SK-N-DZ (cell line): ENCODE measurements around the gene ITIH2.
A peak's percentile ranks its signal among the peaks of the same experiment; 100 is the strongest.
"Not testable (repeated sequence)": the region's sequence is repeated elsewhere in the genome, so short reads cannot be mapped to it uniquely, and the experiment has no call there.

Experiments
- DNase-seq: peaks from one replicate; pipeline ENCODE4 v3.0.0-alpha.2; 2015; ENCODE audit warnings: low spot score

The ITIH2 gene

GRCh38 chr10:7744307-7744706 lies 41.2 kb downstream of the ITIH2 start:
- DNase-seq = no peak

DNA sequence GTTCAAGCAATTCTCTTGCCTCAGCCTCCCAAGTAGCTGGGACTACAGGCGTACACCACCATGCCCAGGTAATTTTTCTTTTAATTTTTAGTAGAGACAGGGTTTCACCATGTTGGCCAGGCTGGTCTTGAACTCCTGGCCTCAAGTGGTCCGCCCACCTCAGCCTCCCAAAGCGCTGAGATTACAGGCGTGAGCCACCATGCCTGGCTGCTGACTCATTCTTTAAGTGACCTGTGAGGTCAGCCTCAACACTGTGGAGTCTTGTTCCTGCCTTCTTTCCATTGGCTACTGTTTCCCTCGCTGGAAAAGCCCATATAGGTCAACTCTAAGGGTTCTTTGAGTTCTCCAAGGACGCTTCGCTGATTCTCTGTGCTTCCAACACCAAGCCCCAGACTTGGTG lies 45.5 kb downstream of the ITIH2 start:
- DNase-seq = not testable (repeated sequence)

DNA sequence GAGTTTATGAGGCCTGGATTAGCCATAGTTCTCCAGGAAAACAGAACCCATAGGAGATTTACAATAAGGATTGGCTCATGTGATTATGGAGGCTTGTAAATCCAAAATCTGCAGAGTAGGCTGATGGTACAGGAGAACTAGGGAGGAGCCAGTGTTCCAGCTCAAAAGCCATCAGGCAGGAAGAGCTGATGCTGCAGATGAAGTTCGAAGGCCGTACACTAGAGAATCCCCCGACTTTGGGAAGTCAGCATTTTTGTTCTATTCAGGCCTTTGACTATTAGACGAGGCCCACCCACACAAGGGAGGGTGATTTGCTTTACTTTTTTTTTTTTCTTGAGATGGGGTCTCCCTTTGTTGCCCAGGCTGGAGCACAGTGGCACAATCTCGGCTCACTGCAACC lies 47.1 kb downstream of the ITIH2 start:
- DNase-seq = no peak

GRCh38 chr10:7752251-7752650 lies 49.1 kb downstream of the ITIH2 start:
- no peak for DNase-seq

GRCh38 chr10:7755103-7755502 lies 52.0 kb downstream of the ITIH2 start:
- DNase-seq = no peak

DNA sequence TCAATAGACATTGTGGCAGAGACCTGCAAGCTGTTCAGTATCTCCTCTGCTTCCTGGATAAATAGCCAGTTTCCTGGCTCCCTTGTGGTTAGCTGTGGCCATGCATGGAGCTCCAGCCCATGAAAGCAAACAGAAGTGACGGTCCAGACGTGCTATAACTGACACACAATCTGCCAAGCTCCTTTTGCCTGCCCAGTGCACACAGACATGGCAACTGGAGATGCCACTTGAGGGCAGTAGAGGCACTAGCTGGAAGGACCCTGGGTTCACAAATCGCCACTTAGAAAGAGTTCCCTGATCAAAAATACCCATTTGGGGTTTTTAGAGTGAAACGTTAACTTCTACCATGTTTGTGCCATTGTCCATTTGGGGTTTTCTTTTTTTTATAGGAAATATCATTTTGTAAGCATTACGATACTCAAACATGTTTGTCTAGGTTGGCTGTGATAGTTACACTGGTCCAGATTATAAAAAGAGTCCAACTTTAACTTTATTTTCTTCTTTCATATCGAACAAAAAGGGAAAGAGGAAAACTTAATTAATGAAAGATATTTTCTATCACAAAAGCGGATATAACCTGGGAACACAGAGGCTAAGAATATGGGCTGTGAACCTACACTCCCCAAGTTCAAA lies 53.4 kb downstream of the ITIH2 start:
- DNase-seq = no peak

DNA sequence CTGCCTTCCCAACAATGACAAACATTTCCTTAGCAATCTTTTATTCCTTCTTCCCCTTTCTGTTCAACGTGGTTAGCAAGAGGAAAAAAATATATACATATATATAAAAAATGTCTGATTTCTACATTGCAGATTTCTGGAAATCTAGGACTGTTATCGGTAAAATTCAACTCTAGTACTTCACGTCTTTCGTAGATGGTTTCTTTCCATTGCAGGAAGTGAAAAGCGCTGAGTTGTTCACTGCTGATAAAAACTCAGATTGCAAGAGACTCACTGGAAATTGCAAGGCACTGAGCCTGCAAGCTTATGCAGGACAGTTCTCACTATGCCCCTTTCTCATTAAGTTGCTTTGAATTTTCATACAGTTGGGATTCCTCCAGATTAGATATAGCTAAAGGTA lies 60.8 kb downstream of the ITIH2 start:
- DNase-seq = no peak

DNA sequence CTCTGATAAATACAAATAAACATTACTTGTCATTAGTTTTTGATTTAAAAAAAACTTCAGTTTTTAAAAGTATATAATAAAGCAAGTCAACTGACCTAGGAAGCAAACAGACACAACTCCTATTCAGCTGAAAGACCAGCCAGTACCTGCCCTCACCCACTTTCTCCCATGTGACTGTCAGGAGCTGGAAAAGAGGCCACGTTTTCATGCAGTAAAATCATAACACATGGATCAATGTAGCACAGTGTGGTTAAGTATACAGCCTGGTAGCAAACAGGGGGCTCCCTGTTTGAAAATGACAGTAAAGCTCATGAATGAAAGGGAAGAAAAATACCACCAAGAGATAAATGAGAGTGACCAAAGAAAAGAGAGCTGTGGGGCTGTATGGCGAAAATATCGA lies 63.1 kb downstream of the ITIH2 start:
- no peak for DNase-seq

DNA sequence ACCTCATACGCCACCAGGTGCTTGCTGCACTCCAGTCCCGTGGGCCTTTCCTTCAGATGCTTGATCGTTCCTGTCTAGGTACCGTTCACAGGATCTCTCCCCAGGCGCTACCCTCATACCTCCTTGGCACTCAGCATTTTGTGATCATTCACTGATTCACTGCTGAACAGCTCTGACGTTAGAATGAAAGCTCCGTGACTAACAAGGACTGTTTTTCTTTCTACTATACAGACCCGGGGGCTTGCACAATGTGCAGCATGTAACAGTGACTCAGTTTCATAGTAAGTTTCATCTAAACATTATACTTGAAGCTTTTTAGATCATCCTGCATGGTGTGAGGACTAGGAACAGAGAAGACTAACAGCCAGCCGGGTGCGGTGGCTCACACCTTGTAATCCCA lies 64.1 kb downstream of the ITIH2 start:
- DNase-seq = no peak

DNA sequence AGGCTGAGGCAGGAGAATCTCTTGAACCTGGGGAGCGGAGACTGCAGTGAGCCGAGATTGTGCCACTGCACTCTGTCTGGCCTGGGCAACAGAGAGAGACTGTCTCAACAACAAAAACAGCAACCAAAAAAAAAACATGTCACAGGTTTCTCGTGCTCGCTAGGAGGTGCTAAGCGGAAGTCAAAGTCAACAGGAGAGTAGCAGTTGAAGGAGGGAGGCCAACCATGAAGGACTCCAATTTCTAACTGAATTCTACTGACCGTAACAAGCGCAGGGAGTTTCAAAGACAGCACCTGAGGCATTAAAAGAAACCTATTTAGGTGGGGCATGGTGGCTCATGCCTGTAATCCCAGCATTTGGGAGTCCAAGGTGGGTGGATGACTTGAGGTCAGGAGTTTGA lies 65.3 kb downstream of the ITIH2 start:
- no peak for DNase-seq

- DNase-seq = no peak
Measured at GRCh38 chr10:7773845-7774801, 71.0 kb downstream of the ITIH2 start.

GRCh38 chr10:7776777-7777176 lies 73.7 kb downstream of the ITIH2 start:
- DNase-seq = no peak

GRCh38 chr10:7782194-7782593 lies 79.1 kb downstream of the ITIH2 start:
- not testable (repeated sequence) for DNase-seq

DNA sequence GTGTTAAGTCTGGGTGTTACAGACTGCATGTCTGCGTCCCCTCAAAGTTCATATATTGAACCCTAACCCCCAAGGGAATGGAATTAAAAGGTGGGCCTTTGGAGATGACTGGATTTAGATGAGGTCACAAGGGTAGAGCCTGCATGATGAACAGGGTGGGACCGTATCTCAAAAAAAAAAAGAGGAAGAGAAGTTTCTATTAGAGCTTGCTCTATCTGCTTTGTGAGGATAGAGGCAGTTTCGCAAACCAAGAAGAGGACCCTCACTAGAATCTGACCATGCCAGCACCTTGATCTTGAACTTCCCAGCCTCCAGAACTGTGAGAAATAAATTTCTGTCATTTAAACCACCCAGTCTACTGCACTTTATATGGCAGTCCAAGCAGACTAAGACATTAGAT lies 83.3 kb downstream of the ITIH2 start:
- DNase-seq = no peak

- no peak for DNase-seq
Measured at GRCh38 chr10:7787150-7787856, 84.2 kb downstream of the ITIH2 start.

DNA sequence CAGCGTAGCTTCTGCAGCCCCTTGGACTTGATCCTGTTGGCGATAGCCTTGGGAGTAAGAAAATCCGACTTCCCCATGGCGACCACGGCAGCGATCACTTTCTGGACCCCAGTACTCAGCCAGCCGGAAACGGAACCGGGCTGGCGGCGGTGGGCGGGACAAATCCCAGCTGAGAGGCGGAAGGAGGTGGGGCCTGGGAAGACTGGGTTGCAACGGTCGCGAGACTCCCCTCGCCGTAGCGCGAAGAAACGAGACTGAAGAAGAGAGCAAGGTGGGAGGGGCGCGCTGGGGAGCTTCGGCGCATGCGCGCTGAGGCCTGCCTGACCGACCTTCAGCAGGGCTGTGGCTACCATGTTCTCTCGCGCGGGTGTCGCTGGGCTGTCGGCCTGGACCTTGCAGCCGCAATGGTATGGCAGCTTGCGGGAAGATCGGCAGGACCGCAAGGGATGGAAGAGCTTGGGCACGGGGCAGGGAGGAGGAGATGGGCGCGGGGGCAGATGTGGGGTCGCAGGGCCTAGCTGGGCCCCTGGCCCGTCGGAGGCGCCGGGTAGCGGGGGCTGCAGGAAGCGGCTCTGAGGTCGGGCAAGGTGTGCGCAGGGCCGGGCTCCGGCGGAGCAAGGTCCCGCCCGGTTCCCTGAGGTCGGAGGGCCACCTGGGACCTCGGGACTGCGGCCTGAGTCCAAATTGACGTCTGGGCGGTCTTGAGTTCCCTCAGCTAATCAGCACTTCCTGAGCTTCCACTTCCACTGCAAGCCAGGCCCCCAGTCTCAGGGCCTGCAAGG lies 84.9 kb downstream of the ITIH2 start, which contains the start of the genes ATP5F1C and KIN:
Gene ATP5F1C (plus strand): TSS at position 321 of the 782 bp plus-strand sequence. CDS start 31 bp downstream, at position 352.
Gene KIN (minus strand): TSS at position 137 of the 782 bp plus-strand sequence. CDS start 60 bp downstream, at position 77.
- peak; percentile 98 for DNase-seq

DNA sequence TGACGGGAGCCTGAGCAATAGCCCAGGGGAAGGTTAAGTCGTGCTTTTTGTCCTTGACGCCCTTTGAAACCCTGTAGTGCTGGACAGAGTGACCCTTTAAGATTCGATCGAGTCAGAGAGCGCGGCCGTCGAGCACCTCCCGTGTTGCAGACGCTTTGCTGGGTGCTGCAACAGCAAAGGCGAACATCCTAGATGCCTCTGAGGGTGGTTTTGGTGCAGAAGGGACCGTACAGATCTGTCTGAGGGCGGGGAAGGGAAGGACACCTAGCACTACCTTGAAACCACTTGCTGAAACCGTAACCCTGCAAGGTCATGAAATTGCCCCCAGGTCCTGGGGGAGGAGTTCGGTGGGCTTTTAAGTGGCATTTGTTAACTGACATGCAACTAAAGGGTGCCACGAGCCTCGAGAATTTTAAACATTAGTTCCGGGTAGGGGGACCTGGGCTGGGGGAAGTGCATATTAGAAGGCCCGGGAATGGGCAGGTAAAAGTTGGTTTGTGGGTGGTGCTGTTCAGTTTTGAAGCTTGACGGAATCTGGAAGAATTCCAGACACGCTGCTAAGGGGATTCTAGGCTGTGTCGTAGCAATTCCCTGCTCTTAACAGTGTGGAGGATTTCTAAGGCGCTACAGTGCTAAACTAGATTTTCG lies 85.6 kb downstream of the ITIH2 start:
- DNase-seq = no peak

GRCh38 chr10:7789390-7789789 lies 86.3 kb downstream of the ITIH2 start:
- no peak for DNase-seq

GRCh38 chr10:7792541-7792940 lies 89.4 kb downstream of the ITIH2 start:
- DNase-seq = no peak

DNA sequence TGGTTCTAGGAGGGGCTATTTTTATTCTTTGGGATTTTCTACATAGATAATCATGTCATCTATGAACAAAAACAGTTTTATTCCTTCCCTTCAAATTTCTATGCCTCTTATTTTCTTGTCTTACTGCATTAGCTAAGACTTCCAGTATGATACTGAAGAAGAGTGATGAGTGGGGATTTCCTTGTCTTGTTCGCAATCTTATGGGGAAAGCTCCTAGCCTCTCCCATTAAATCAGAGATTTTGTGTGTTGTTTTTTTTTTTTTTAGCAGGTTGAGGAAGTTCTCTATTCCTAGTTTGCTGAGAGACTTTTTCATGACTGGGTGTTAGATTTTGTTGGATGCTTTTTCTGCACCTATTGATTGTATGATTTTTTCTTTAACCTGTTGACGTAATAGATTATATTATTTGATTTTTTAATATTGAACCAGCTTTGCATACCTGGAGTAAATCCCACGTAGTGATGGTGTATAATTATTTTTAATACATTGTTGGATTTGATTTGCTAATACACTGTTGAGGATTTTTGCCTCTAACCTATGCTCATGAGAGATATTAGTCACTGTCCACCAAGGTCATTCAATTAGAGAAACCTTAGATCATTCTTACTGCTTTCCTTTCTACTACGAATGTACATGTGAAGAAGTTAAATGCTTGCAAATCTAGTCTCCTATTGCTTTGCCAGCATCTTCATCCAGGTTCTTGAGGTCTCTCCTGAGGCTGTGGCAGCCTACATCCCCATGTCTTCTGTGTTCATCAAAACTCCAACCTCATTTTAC lies 91.3 kb downstream of the ITIH2 start:
- no peak for DNase-seq
